ENCODE measurements around the gene UPK2.

Gene UPK2

DNA sequence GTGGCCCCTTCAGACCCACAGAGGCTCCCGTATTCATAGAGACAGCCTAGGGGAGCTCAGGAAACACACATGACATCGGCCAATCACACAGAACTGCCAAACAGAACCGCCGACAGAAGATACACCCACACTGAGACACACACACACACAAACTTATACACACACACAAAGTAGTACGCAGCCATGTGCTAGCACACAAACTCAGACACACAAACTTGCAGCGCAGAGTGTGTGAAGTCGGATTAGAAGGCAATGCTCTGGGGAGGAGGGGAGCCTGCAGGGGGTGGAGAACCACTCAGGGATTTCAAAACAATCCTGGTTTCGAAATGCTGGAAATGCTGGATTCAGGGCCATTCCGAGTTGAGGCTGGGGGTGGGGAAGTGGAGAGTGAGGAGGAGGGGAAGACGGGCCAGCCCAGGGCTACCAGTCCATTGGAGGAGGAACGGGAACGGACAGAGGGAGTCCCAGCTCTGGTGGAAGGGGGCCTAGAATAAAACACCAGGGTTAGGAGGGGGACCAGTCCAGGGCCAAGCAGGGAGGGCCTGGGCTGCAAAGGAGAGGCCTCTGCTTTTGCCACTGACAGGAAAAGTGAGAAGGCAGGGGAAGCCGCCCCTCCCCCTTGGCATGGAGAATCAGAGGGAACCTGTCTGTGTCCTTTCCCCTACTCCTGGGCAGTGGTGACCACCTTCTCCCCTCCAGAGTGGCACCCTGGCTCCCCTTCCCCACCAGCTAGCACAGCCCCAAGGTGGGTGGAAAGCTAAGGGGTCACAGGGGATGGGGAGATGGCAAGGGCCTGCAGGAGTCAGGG, 34.8 kb upstream of the UPK2 start:
- H3K9ac ChIP-seq (ENCODE audit: insufficient read length, low read depth), result peak overlapping the region; percentile 76
- DNase-seq (ENCODE audit: low read depth, low spot score), result no peak

DNA sequence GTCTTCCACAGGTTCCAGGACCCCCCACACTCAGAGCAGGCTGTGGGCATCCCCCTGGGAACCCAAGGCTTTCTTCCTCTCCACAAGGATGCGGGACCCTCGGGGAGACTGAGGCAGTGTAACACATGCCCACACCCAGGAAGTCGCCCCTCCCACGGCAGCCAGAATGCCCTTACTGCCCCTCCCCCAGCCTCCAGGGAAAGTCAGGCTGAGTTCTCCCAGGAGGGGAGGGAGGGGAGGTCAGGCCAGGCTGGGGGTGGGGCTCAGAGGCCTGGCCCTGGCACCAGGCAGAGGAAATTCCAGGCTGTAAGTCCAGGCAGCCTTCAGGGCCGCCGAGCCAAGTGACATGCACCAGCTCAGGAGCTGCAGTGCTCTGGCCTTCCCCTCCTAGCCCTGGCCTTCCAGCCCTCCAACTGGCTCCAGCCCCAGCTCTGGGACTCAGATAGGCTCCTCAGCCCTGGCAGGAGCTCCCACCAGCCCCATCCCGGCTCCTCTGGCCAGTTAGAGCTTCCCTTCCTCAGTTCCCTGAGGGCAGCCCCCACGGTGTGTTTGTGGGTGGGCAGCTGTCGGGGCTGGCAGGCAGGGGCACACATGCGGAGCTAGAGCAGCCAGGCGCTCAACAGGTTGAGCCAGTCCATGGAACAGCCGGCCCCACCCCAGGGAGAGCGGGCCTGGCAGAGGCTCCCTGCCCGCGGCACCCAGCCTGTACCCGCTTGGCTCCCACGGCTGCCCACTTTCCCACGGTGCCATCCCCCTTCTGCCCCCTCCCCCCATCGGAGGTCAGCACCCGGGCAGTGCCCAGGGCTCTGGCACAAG, 34.0 kb upstream of the UPK2 start:
- H3K4me1 ChIP-seq (ENCODE audit: insufficient read depth, insufficient read length), result peaks cover 31% of the 10 kb centered on the region
- H3K4me3 ChIP-seq (ENCODE audit: insufficient read length, low read depth), result peak overlapping the region; percentile 32
- peaks cover 9% of the 10 kb centered on the region for H3K27me3 ChIP-seq (ENCODE audit: insufficient read depth, insufficient read length)
- TF ChIP-seq SUZ12 (IDR thresholded peaks at IDR 0.05; ENCODE audit: extremely low read depth, insufficient read depth, insufficient read length), result no peak
- no peak for TF ChIP-seq YY1 (IDR thresholded peaks at IDR 0.05; ENCODE audit: insufficient read depth, insufficient read length)
- no peak for TF ChIP-seq ZNF274 (IDR thresholded peaks at IDR 0.05; ENCODE audit: low read depth, low read length)
- peaks cover 10% of the 10 kb centered on the region for H3K36me3 ChIP-seq (ENCODE audit: insufficient read depth, insufficient read length, low read length)
- H3K9me3 ChIP-seq (ENCODE audit: insufficient read depth, low read length), result no peaks in the 10 kb centered on the region
- no peak for DNase-seq (ENCODE audit: low read depth, low spot score)
- peak overlapping the region; percentile 76 for H3K9ac ChIP-seq (ENCODE audit: insufficient read length, low read depth)

More for the DNA sequence above, 34.8 kb upstream of the UPK2 start:
- H3K36me3 ChIP-seq (ENCODE audit: insufficient read depth, insufficient read length, low read length), result peaks cover 10% of the 10 kb centered on the region
- no peak for TF ChIP-seq ZNF274 (IDR thresholded peaks at IDR 0.05; ENCODE audit: low read depth, low read length)
- TF ChIP-seq YY1 (IDR thresholded peaks at IDR 0.05; ENCODE audit: insufficient read depth, insufficient read length), result no peak
- no peak for TF ChIP-seq SUZ12 (IDR thresholded peaks at IDR 0.05; ENCODE audit: extremely low read depth, insufficient read depth, insufficient read length)
- H3K9me3 ChIP-seq (ENCODE audit: insufficient read depth, low read length), result no peaks in the 10 kb centered on the region
- H3K27me3 ChIP-seq (ENCODE audit: insufficient read depth, insufficient read length), result peaks cover 3% of the 10 kb centered on the region
- H3K4me1 ChIP-seq (ENCODE audit: insufficient read depth, insufficient read length), result peaks cover 34% of the 10 kb centered on the region
- H3K4me3 ChIP-seq (ENCODE audit: insufficient read length, low read depth), result peak overlapping the region; percentile 32

DNA sequence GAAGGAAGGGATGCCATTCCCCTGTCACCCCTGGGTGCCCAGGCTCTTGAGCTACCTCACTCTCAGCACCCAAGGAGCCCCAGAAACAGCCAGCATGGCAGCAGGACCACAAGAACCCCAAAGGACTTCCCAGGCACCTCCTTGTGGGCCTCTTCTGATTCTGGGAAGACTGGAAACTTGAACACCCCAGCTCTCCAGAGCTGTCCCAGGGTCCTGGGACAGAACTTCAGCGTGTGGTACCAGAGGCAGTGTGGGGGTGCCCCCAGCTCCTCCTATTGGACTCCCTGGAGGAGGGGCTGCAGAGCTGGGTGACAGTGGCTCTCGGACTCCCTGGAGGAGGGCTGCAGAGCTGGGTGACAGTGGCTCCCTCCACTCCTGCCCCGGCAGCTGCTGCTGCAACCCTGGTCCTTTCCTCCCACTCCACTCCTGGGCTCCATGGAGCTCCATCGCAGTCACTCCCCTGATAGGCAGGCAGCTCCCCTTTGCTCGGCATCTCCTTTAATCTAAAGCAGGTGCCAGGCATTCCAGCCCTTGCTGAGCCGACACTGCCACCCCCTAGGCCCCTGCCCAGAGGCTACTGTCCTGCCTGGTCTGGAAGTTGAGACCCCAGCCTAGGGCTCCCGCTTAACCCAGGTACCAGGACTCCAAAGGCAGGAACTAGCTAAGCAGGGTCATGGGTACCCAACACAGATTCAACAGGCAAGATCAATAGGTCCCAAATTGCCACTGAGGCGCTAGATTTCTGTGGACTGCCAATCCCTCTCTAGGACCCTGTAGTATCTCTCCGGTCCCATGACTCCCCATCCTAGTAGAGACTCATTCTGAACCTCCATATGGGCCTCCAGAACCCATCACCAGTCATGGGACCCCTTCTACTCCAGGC, 33.1 kb upstream of the UPK2 start:
- peaks cover 29% of the 10 kb centered on the region for H3K4me1 ChIP-seq (ENCODE audit: insufficient read depth, insufficient read length)
- H3K9me3 ChIP-seq (ENCODE audit: insufficient read depth, low read length), result no peaks in the 10 kb centered on the region
- peak overlapping the region; percentile 84 for H3K4me3 ChIP-seq (ENCODE audit: insufficient read length, low read depth)
- peaks cover 14% of the 10 kb centered on the region for H3K27me3 ChIP-seq (ENCODE audit: insufficient read depth, insufficient read length)
- TF ChIP-seq ZNF274 (IDR thresholded peaks at IDR 0.05; ENCODE audit: low read depth, low read length) (no peak), SUZ12 (IDR thresholded peaks at IDR 0.05; ENCODE audit: extremely low read depth, insufficient read depth, insufficient read length) (no peak), YY1 (IDR thresholded peaks at IDR 0.05; ENCODE audit: insufficient read depth, insufficient read length) (no peak)
- no peak for DNase-seq (ENCODE audit: low read depth, low spot score)
- peaks cover 10% of the 10 kb centered on the region for H3K36me3 ChIP-seq (ENCODE audit: insufficient read depth, insufficient read length, low read length)
- H3K9ac ChIP-seq (ENCODE audit: insufficient read length, low read depth), result peak overlapping the region; percentile 76

DNA sequence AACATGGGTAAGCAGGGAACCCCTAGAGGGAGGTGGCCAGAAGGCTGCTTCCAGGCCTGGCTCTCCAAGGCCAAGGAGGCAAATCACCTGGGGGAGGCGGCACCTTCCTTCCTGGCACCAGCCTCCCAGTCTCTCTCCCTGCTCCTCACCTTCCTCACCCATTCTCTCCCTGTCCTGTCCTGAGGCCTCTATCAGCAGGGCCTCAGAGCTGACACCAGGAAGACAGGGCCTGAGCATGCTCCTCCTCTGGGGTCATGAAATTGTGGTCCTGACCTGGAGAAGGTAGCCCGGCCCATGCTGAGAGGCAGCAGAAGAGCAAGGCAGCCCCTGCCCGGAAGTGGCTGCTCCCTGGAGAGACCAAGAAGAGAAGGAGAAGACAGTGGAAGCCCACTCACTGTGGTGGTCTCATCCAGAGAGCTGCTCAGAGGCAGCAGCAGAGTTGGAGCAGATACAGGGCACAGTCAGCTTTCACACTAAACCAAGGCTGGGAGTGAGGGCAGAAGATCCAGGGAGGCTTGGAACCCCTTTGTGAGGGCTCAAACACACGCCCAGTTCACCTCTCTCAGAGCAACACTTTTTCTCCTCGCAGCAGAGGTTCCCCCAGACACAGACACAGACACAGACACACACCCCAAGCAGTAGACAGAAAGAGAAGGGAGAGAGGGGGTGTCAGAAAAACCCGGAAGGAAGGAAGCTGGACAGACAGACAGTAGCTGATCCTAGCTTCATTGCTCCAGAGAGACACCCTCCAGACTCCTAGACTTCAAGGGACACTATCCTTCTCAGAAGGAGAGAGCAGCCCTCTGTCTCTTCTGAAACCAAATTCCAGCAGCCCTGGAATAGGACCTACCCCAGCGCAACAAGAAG, 32.1 kb upstream of the UPK2 start:
- peaks cover 10% of the 10 kb centered on the region for H3K36me3 ChIP-seq (ENCODE audit: insufficient read depth, insufficient read length, low read length)
- peak overlapping the region; percentile 88 for H3K9ac ChIP-seq (ENCODE audit: insufficient read length, low read depth)
- H3K9me3 ChIP-seq (ENCODE audit: insufficient read depth, low read length), result no peaks in the 10 kb centered on the region
- peaks cover 29% of the 10 kb centered on the region for H3K4me1 ChIP-seq (ENCODE audit: insufficient read depth, insufficient read length)
- no peak for TF ChIP-seq YY1 (IDR thresholded peaks at IDR 0.05; ENCODE audit: insufficient read depth, insufficient read length)
- TF ChIP-seq ZNF274 (IDR thresholded peaks at IDR 0.05; ENCODE audit: low read depth, low read length), result no peak
- TF ChIP-seq SUZ12 (IDR thresholded peaks at IDR 0.05; ENCODE audit: extremely low read depth, insufficient read depth, insufficient read length), result no peak
- H3K4me3 ChIP-seq (ENCODE audit: insufficient read length, low read depth), result peak overlapping the region; percentile 84
- no peak for DNase-seq (ENCODE audit: low read depth, low spot score)
- peaks cover 14% of the 10 kb centered on the region for H3K27me3 ChIP-seq (ENCODE audit: insufficient read depth, insufficient read length)

DNA sequence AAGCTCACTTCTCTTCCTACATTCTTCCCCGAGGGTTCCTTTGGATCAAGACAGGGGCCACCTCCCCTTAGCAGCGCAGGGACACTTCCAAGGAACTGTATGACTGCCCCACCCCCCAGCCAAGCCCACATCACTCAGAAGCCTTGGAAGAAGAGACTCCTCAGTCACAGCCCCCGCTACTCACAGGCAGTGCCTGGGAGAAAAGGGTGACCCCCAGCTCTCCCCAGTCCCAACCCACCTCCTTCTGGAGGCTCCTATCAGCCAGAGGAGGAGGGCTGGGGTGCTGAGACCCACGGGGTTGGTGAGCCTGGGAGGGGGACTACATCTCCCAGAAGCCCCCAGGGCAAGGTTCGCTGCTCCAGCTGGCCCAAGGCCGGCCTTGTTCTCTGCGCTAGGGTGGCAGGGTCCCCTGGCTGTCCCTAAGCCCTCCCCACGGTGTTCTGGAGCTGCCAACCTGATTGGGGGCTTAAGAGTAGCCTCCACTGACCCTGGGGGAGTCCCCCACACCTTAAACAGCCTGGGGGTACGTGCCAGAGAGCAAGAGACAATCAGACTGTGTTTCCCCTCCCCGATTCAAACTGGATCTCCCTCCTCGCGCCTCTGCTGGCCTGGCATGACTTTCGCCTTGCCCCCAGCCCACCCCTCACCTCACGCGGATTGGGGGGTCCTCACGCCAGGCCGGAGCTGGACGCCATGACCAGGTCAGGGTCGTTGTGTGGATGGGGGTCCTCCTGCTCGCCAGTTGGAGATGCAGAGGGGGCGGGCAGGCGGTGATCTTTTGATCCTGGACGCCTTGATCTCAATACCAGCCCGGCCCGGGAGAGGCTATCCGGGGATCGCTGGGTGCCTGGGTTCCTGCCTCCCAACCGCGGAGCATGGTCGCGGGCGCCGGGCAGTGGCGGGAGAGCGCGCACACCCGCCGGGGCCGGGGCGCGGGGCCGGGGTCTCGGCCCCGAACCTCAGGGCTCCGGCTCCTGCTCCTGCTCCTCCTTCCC, 31.2 kb upstream of the UPK2 start:
- DNase-seq (ENCODE audit: low read depth, low spot score), result no peak
- peak overlapping the region; percentile 84 for H3K4me3 ChIP-seq (ENCODE audit: insufficient read length, low read depth)
- TF ChIP-seq YY1 (IDR thresholded peaks at IDR 0.05; ENCODE audit: insufficient read depth, insufficient read length) (no peak), SUZ12 (IDR thresholded peaks at IDR 0.05; ENCODE audit: extremely low read depth, insufficient read depth, insufficient read length) (no peak), ZNF274 (IDR thresholded peaks at IDR 0.05; ENCODE audit: low read depth, low read length) (no peak)
- peaks cover 14% of the 10 kb centered on the region for H3K27me3 ChIP-seq (ENCODE audit: insufficient read depth, insufficient read length)
- no peaks in the 10 kb centered on the region for H3K9me3 ChIP-seq (ENCODE audit: insufficient read depth, low read length)
- H3K9ac ChIP-seq (ENCODE audit: insufficient read length, low read depth), result peak overlapping the region; percentile 88
- H3K36me3 ChIP-seq (ENCODE audit: insufficient read depth, insufficient read length, low read length), result peaks cover 10% of the 10 kb centered on the region
- H3K4me1 ChIP-seq (ENCODE audit: insufficient read depth, insufficient read length), result peaks cover 24% of the 10 kb centered on the region
